GM23338 (cell line): ENCODE data around the gene HSPD1.

Source experiments
- CREB1 ChIP-seq: fragments of 250-450 bp; sonication (Bioruptor Pico); IDR thresholded peaks from 2 replicates; pipeline ENCODE4 v1.5.0; 2020; ENCODE audit warnings: low read depth, mild to moderate bottlenecking, moderate library complexity
- EZH2 ChIP-seq: fragments of 200-600 bp; sonication (generic); IDR thresholded peaks from one replicate; pipeline ENCODE4 v1.8.0; 2017; ENCODE audit warnings: antibody characterized with exemption, mild to moderate bottlenecking, low read depth; ENCODE audit not compliant: unreplicated experiment
- NANOG ChIP-seq: IDR thresholded peaks from 2 replicates; pipeline ENCODE4 v1.6.1; 2016; ENCODE audit warnings: antibody characterized with exemption, borderline replicate concordance
- POLR2AphosphoS5 ChIP-seq: IDR thresholded peaks from 2 replicates; pipeline ENCODE4 v1.6.1; 2016; ENCODE audit warnings: antibody characterized with exemption, low read depth
- ZNF331 ChIP-seq: fragments of 250-450 bp; sonication (Bioruptor Pico); IDR thresholded peaks from 2 replicates; pipeline ENCODE4 v1.5.0; 2020; ENCODE audit warnings: low read depth, mild to moderate bottlenecking, moderate library complexity
- TF ChIP-seq, protein P1 (sequence below), 2 experiments: fragments of 200-600 bp in 1 of 2; sonication (generic) in 1 of 2; conservative IDR thresholded peaks; 2 replicates each; pipeline versions ENCODE4 v1.5.1 to v1.6.1; 2016 to 2017; ENCODE audit warnings: antibody characterized with exemption in 2 of 2, low read depth in 2 of 2, mild to moderate bottlenecking in 2 of 2, moderate library complexity in 1 of 2

DNA sequence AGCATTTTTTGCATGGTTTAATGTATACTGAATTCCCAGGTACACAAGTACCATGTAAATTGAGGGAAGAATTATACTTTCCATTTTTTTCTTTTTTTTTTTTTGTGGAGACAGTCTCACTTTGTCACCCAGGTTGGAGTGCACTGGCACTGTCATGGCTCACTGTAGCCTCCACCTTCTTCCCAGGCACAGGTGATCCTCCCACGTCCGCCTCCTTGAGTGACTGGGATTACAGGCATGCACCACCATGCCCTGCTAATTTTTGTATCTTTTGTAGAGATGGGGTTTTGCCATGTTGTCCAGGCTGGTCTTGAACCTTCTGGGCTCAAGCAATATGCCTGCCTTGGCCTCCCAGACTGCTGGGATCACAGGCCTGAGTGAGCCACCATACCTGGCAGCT is 4.4 kb upstream of the HSPD1 start:
- TF ChIP-seq, protein P1, sequence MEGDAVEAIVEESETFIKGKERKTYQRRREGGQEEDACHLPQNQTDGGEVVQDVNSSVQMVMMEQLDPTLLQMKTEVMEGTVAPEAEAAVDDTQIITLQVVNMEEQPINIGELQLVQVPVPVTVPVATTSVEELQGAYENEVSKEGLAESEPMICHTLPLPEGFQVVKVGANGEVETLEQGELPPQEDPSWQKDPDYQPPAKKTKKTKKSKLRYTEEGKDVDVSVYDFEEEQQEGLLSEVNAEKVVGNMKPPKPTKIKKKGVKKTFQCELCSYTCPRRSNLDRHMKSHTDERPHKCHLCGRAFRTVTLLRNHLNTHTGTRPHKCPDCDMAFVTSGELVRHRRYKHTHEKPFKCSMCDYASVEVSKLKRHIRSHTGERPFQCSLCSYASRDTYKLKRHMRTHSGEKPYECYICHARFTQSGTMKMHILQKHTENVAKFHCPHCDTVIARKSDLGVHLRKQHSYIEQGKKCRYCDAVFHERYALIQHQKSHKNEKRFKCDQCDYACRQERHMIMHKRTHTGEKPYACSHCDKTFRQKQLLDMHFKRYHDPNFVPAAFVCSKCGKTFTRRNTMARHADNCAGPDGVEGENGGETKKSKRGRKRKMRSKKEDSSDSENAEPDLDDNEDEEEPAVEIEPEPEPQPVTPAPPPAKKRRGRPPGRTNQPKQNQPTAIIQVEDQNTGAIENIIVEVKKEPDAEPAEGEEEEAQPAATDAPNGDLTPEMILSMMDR (conservative IDR thresholded peaks at IDR 0.05; ENCODE audit: low read depth in 2 of 2): no peak
- TF ChIP-seq EZH2 (no peak), NANOG (no peak), POLR2AphosphoS5 (no peak), CREB1 (no peak), ZNF331 (CRISPR knock-in tag) (no peak)
